C4-2B (cell line): ENCODE data around the gene INPP5F.

ENCODE experiments used
- H3K27ac ChIP-seq: fragments of 450-650 bp; 2 replicates; pipeline ENCODE4 v1.5.1; 2017
- ZFX ChIP-seq: fragments of 450-650 bp; IDR thresholded peaks from 2 replicates; pipeline ENCODE4 v1.6.1; 2017
- TF ChIP-seq, protein P1 (sequence below): fragments of 450-650 bp; conservative IDR thresholded peaks from 2 replicates; pipeline ENCODE4 v1.5.1; 2017; ENCODE audit warnings: mild to moderate bottlenecking

The INPP5F gene

DNA sequence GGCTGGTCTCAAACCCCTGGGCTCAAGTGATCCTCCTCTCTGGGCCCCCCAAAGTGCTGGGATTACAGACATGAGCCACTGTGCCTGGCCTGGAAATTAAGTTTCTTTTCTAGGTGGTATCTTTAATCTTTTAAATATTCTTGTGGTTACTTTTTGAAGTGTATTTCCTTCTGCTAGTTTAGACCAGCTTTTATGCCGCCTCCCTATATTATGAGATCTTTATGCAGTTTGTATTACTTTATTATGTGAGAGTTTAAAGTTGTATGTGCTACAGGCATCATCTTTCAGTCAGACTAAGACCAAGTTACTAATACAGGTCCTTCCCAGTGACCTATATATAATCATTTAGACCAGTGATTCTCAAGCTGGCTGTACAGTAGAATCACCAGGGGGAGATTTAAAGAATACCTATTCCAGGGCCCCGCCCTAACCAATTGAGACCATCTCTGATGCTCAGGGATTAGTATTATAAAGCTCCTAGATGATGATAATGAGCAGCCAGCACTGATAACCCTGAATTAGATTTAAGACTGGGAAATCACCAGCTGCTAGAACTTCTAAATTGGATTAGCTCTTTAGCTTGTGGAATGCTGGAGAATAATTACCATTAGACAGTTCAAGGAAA lies 11.3 kb downstream of the INPP5F start:
- TF ChIP-seq, protein P1, sequence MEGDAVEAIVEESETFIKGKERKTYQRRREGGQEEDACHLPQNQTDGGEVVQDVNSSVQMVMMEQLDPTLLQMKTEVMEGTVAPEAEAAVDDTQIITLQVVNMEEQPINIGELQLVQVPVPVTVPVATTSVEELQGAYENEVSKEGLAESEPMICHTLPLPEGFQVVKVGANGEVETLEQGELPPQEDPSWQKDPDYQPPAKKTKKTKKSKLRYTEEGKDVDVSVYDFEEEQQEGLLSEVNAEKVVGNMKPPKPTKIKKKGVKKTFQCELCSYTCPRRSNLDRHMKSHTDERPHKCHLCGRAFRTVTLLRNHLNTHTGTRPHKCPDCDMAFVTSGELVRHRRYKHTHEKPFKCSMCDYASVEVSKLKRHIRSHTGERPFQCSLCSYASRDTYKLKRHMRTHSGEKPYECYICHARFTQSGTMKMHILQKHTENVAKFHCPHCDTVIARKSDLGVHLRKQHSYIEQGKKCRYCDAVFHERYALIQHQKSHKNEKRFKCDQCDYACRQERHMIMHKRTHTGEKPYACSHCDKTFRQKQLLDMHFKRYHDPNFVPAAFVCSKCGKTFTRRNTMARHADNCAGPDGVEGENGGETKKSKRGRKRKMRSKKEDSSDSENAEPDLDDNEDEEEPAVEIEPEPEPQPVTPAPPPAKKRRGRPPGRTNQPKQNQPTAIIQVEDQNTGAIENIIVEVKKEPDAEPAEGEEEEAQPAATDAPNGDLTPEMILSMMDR: no peak
- TF ChIP-seq ZFX: no peak
- no peak overlapping the region for H3K27ac ChIP-seq

DNA sequence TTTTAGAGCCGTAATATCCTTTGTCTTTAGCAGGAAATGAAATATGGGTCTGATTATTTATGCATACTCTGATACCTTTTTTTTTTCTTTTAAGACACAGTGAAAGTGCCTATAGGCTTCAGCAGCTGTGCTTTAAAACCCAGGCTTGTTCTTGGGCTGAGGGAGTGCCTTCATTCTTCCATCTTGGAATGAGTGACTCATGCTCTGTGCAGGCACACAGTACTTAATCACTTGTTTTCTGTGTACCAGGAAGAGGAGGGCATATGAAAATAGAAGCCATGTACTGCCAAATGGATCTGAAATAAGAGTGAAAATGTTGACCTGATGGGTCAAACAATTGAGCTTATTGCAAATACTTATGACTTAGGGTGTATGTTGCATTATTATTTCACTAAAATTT lies 12.0 kb downstream of the INPP5F start:
- no peak for TF ChIP-seq ZFX
- TF ChIP-seq, protein P1: no peak
- no peak overlapping the region for H3K27ac ChIP-seq

DNA sequence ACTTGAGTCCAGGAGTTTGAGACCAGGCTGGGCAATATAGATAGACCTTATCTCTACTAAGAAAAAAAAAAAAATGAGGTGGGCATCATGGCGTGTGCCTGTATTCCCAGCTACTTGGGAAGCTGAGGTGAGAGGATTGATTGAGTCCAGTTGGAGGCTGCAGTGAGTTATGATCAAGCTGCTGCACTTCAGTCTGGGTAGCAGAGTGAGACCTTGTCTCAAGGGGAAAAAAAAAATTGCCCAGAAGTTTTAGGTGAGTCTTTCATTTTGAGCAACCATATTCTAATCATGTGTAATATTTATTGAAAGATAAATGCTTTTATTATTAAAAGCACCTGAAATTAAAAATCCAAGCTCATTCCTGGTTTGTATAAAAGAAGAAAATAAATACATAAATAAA lies 13.1 kb downstream of the INPP5F start:
- no peak for TF ChIP-seq ZFX
- TF ChIP-seq, protein P1: no peak
- H3K27ac ChIP-seq: no peak overlapping the region

DNA sequence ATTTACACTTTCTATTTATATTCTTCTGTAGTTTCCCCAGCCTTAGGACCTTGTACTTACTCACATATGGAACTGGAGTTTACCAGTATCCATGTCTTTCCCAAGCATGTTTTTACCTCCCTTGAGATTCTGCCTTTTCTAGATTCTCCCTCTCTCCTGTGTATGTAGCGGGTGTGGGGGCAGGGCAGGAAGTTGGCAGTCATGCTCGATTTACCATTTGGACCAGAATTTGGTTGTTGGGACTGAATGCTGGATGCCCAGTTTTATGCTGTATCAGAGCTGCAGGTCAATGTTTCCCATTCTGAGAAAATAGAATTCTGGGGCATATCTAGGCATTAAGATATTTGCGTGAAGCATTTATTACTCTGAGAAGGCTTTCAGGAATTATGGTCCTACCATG lies 14.2 kb downstream of the INPP5F start:
- no peak for TF ChIP-seq ZFX
- TF ChIP-seq, protein P1: no peak
- no peak overlapping the region for H3K27ac ChIP-seq

DNA sequence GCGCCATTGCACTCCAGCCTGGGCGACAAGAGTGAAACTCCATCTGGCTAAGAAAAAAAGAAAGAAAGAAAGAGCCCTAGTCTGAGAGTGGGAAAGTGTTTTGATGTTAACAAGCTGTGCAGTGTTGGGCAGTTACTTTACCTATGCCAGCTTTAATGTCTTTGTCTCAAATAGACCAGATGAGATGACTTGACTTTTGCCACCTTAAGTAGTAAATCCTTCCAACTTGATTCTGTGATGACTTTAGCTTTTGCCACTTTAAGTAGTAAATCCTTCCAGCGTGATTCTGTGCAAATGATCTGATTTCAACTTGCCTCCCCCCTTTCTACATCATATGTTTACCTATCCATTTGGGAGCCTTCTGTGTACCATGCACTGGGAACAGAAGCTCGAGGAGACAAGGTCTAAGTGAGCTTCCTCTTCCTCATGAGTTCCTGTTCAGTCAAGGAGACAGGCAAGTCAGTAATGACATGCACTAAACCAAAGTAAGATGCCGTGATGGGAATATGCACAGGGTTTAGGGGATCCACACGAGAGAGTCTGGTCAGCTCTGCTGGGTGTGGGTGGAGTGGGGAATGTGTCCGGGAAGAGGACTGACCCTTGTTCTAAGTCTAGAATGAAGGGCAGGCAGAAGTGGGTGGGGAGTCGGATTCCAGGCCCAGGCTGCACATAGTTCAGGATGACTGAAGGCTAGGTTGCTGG lies 17.2 kb downstream of the INPP5F start:
- TF ChIP-seq, protein P1: no peak
- no peak for TF ChIP-seq ZFX
- no peak overlapping the region for H3K27ac ChIP-seq

DNA sequence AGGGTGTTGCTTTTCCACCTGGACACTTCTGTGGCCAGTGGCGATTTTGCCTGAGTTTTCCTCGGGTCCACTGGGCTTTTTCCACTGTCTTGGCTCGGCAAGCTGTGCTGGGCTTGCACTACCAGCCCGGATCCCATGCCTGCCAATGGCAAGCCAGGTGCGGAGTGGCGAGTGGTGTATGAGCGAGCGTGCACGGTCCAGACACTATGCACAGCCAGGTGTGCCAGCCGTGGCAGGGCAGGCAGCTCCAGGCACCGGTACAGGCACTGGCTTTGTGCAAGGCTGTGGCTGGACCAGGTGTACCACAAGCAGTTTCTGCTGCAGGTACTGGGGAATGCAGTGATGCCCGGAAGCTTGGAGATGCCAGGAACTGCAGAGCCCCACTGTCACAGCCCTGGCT lies 22.1 kb downstream of the INPP5F start:
- TF ChIP-seq, protein P1: no peak
- no peak for TF ChIP-seq ZFX
- H3K27ac ChIP-seq: no peak overlapping the region

DNA sequence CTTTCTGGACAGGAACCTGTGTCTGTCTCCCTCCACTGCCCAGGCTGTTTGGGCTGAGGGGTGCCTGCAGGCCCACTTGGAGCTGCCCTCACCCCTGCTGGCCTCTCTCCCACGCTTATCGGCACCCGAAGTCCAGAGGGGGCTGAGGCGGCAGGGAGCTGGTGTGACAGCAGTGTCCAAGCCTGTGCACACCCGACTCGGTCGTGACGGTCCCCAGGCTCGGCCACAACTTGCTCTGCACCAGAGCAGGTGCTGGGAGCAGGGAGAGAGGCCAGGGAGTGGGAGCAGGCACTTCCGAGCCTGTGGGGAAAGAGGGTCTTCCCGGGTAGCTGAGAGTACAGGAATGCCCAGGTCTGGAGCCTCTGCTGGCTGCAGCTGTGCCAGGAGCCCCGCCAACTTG lies 23.0 kb downstream of the INPP5F start:
- no peak overlapping the region for H3K27ac ChIP-seq
- TF ChIP-seq ZFX: no peak
- TF ChIP-seq, protein P1: no peak
